Muscle layer of colon (tissue), 2 donors: ENCODE data around the gene MYO10.

Experiments used
- H3K27ac ChIP-seq: one replicate; pipeline ENCODE4 v1.7.0; 2013; ENCODE audit warnings: low read depth, mild to moderate bottlenecking, low read length, moderate library complexity
- H3K27me3 ChIP-seq, 2 donors: one replicate each; pipeline ENCODE4 v1.7.0; 2013; ENCODE audit warnings: low read length in 2 of 2, mild to moderate bottlenecking in 2 of 2; ENCODE audit not compliant: insufficient read depth in 2 of 2, control insufficient read depth in 1 of 2
- H3K36me3 ChIP-seq: one replicate; pipeline ENCODE4 v1.7.0; 2013; ENCODE audit warnings: mild to moderate bottlenecking, low read length; ENCODE audit not compliant: insufficient read depth
- H3K4me1 ChIP-seq: one replicate; pipeline ENCODE4 v1.7.0; 2013; ENCODE audit warnings: mild to moderate bottlenecking, low read length; ENCODE audit not compliant: insufficient read depth
- H3K4me3 ChIP-seq, 2 donors: one replicate each; pipeline ENCODE4 v1.7.0; 2013; ENCODE audit warnings: low read length in 2 of 2, low read depth in 1 of 2, mild to moderate bottlenecking in 1 of 2, moderate library complexity in 1 of 2
- H3K9ac ChIP-seq: one replicate; pipeline ENCODE4 v1.7.0; 2013; ENCODE audit warnings: low read length
- H3K9me3 ChIP-seq: one replicate; pipeline ENCODE4 v1.7.0; 2013; ENCODE audit warnings: mild to moderate bottlenecking, low read length
- donor health status: abdominal sarcoma.
- donor health status: Adenocarcinoma of cecum.

Gene MYO10

DNA sequence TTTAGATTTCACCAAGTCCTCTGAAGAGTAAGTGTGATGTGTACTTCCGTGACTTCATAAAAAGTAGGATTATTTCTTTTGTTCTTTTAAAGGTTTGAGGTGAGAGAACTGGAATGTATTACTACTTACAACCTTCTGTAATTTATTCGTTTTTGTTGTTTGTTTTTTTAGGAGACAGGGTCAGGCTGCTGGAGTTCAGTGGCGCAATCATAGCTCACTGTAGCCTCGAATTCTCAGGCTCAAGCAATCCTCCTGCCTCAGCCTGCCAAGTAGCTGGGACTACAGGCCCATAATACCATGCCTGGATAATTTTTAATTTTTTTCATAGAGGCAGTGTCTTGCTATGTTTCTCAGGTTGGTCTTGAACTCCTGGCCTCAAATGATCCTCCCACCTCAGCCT lies 251.0 kb downstream of the MYO10 start:
- no peaks in the 10 kb centered on the region for H3K27me3 ChIP-seq
- H3K4me1 ChIP-seq = no peaks in the 10 kb centered on the region
- H3K9ac ChIP-seq = no peak overlapping the region
- H3K9me3 ChIP-seq = no peaks in the 10 kb centered on the region
- no peak overlapping the region for H3K27ac ChIP-seq
- no peak overlapping the region for H3K4me3 ChIP-seq
- no peaks in the 10 kb centered on the region for H3K36me3 ChIP-seq

- Histone ChIP-seq H3K4me3 (no peak overlapping the region), H3K9ac (no peak overlapping the region), H3K36me3 (no peaks in the 10 kb centered on the region), H3K9me3 (no peaks in the 10 kb centered on the region), H3K27ac (no peak overlapping the region), H3K27me3 (no peaks in the 10 kb centered on the region), H3K4me1 (no peaks in the 10 kb centered on the region)
These were observed 254.2 kb downstream of the MYO10 start for GRCh38 chr5:16681876-16682275.

- Histone ChIP-seq H3K36me3 (no peaks in the 10 kb centered on the region), H3K9me3 (no peaks in the 10 kb centered on the region), H3K27me3 (no peaks in the 10 kb centered on the region), H3K4me1 (no peaks in the 10 kb centered on the region), H3K27ac (no peak overlapping the region), H3K9ac (no peak overlapping the region), H3K4me3 (no peak overlapping the region)
These were observed 256.2 kb downstream of the MYO10 start for GRCh38 chr5:16679863-16680262.

DNA sequence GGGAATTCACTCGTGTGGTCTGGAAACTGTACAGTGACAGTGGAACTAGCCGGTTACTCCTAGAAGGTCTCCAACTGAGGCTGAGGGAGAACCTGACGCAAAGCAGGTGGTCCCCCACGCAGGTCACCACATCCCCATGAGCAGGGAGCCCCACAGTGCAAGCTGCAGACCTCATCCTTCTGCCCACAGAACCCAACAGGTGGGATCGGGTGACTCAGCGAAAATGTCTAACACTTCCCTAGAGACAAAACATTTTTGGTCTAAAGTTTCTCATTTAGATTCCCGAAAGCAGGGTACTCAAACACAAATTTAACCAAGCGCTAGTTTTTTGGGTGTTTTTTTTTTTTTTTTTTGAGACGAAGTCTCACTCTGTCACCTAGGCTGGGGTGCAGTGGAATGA lies 256.9 kb downstream of the MYO10 start:
- H3K27me3 ChIP-seq = no peaks in the 10 kb centered on the region
- H3K9ac ChIP-seq = no peak overlapping the region
- no peaks in the 10 kb centered on the region for H3K4me1 ChIP-seq
- H3K4me3 ChIP-seq = no peak overlapping the region
- no peaks in the 10 kb centered on the region for H3K36me3 ChIP-seq
- H3K27ac ChIP-seq = no peak overlapping the region
- no peaks in the 10 kb centered on the region for H3K9me3 ChIP-seq

DNA sequence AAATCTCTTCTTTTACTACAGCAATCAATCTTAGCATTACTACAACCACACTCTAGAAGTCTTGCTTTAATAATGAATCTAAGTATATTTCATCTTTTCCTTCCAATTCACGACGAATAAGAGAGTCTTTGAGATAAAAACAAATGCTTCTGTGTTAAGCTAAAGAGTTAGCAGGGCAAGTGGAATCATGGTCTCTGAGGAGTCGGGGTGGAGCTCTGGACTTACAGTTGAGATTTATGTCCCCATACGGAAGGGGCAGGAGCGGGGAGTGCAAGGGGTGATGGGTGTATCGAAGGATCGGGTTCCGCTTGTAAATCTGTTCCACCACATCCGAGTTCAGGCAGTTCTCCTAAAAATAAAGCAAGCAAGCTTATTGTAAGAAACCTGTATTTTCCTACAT lies 260.3 kb downstream of the MYO10 start:
- H3K4me1 ChIP-seq = no peaks in the 10 kb centered on the region
- no peaks in the 10 kb centered on the region for H3K9me3 ChIP-seq
- no peaks in the 10 kb centered on the region for H3K27me3 ChIP-seq
- no peak overlapping the region for H3K4me3 ChIP-seq
- no peak overlapping the region for H3K27ac ChIP-seq
- no peak overlapping the region for H3K9ac ChIP-seq
- no peaks in the 10 kb centered on the region for H3K36me3 ChIP-seq

- H3K36me3 ChIP-seq = no peaks in the 10 kb centered on the region
- H3K4me1 ChIP-seq = no peaks in the 10 kb centered on the region
- H3K27me3 ChIP-seq = no peaks in the 10 kb centered on the region
- no peak overlapping the region for H3K9ac ChIP-seq
- H3K9me3 ChIP-seq = no peaks in the 10 kb centered on the region
- H3K4me3 ChIP-seq = no peak overlapping the region
- no peak overlapping the region for H3K27ac ChIP-seq
These were observed 261.3 kb downstream of the MYO10 start for GRCh38 chr5:16674750-16675149.

DNA sequence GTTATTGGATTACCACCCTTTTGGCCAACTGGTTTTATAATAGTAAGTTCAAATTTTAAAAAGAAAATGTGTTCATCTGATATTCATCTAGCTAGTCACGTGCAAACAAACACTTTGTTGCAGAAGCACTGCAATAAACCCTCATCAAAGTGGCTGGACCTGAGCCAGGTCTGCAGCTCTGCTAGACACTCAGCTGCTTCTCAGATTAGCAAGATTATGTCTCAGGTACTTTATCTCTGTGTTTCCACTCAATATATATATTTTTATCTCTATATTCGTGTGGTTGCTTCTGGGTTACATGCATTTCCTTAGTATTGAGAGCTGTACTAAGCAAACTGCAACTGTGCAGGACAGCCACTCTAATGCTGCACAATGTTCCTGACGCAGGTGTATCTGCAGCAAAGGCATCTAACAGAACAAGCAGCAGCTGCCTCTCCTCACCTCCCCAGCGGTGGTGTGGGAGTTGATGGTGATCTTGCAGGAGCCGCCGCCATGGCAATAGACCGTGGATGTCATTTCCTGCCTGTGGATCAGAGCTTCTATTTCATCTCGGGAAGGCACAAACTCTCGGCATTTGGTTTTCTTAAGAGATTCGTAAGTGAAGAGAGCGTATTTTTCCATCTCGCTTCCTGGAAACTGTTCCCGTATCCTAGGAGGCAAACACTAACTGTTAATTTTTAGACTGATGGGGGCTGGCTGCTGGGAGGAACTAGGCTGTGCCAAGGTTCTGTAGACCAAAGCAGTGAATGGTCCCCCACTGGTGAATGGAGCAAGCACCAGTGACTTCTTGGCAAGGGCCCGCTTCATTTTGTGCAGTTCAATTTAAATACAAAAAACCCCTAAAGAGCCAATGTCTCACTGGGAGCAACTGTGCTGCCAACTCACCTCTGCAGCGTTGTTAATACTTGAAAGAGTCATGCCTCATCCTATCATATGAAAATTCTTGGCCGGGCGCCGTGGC lies 262.6 kb downstream of the MYO10 start:
- Histone ChIP-seq H3K4me1 (no peaks in the 10 kb centered on the region), H3K9ac (no peak overlapping the region), H3K4me3 (no peak overlapping the region), H3K27ac (no peak overlapping the region), H3K27me3 (no peaks in the 10 kb centered on the region), H3K9me3 (no peaks in the 10 kb centered on the region), H3K36me3 (no peaks in the 10 kb centered on the region)

DNA sequence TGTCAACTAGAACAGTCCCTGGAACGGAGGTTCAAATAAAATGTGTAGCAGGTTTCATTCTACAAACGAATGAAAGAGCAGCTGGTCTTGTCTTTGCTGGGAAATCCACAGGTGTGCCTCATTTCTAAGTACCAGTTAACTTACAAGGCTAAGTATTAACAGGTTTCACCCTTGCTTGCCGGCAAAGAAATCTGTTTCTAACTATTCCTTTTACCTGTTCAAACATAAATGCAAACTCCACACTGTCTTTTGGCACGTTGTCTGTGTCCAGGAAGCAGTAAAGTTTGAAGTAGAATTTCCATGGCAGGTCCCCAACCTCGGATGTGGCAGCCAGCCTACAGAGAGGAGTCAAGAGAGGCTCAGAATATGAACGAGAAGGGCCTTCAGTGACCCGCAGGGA lies 264.9 kb downstream of the MYO10 start:
- Histone ChIP-seq H3K4me1 (no peaks in the 10 kb centered on the region), H3K36me3 (no peaks in the 10 kb centered on the region), H3K9me3 (no peaks in the 10 kb centered on the region), H3K9ac (no peak overlapping the region), H3K4me3 (no peak overlapping the region), H3K27ac (no peak overlapping the region), H3K27me3 (no peaks in the 10 kb centered on the region)

- Histone ChIP-seq H3K27ac (no peak overlapping the region), H3K4me1 (no peaks in the 10 kb centered on the region), H3K36me3 (no peaks in the 10 kb centered on the region), H3K4me3 (no peak overlapping the region), H3K9me3 (no peaks in the 10 kb centered on the region), H3K27me3 (no peaks in the 10 kb centered on the region), H3K9ac (no peak overlapping the region)
These were observed 266.3 kb downstream of the MYO10 start for GRCh38 chr5:16669776-16670175.

DNA sequence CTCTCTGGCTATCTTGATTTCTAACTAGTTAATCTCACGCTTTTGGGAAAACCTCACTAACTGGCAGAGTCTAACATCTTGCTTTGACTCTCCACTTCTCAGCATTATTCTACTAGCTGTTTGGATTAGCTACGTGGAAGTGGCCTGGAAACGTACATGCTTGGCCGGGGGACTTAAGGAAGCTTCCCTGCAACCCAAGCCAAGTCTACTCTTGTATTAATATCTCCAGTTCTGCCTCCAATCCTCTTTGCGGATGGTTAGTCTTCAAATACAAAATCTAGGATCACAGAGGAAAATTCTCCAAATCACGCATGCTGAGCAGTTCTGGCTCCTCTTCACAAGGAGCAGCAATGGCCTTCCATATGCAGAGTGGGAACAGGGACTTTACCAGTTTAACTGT lies 267.5 kb downstream of the MYO10 start:
- Histone ChIP-seq H3K36me3 (no peaks in the 10 kb centered on the region), H3K27me3 (no peaks in the 10 kb centered on the region)

DNA sequence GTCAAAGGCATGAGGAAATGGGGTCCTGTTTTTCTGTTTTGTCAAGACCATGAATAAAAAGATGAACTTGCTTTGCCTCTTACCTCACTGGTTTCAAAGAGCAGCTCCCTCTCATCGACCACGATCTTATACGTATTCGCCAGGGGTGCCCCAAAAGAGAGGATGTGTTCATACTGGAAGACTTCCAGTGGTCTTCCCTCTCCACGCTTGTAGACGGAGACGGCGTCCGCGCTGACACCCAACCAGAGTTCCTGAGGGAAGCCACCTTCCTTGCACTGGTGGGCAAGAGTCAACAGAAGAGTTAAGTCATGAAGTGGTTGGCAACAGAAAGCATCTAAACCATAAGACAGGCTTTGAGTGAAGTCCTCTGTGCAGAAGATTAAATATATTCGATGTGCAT lies 267.9 kb downstream of the MYO10 start:
- no peaks in the 10 kb centered on the region for H3K9me3 ChIP-seq
- H3K9ac ChIP-seq = no peak overlapping the region
- H3K27me3 ChIP-seq = no peaks in the 10 kb centered on the region
- no peak overlapping the region for H3K4me3 ChIP-seq
- H3K27ac ChIP-seq = no peak overlapping the region
- no peaks in the 10 kb centered on the region for H3K36me3 ChIP-seq
- no peaks in the 10 kb centered on the region for H3K4me1 ChIP-seq

More for the DNA sequence above, 267.5 kb downstream of the MYO10 start:
- no peaks in the 10 kb centered on the region for H3K4me1 ChIP-seq
- H3K9ac ChIP-seq = no peak overlapping the region
- H3K27ac ChIP-seq = no peak overlapping the region
- H3K9me3 ChIP-seq = no peaks in the 10 kb centered on the region
- no peak overlapping the region for H3K4me3 ChIP-seq

- H3K4me1 ChIP-seq = no peaks in the 10 kb centered on the region
- H3K4me3 ChIP-seq = no peak overlapping the region
- H3K27ac ChIP-seq = no peak overlapping the region
- H3K9me3 ChIP-seq = no peaks in the 10 kb centered on the region
- H3K9ac ChIP-seq = no peak overlapping the region
- no peaks in the 10 kb centered on the region for H3K27me3 ChIP-seq
- H3K36me3 ChIP-seq = no peaks in the 10 kb centered on the region
These were observed 269.1 kb downstream of the MYO10 start for GRCh38 chr5:16666883-16667398.
